CMK (cell line): ENCODE measurements around the gene UNC5A.

Source experiments
- DNase-seq: peaks from one replicate; pipeline ENCODE4 v3.0.0-alpha.2; 2010; ENCODE audit warnings: low read depth

UNC5A gene

GRCh38 chr5:176880366-176881020 is 70.1 kb downstream of the UNC5A start:
- no peak for DNase-seq

DNA sequence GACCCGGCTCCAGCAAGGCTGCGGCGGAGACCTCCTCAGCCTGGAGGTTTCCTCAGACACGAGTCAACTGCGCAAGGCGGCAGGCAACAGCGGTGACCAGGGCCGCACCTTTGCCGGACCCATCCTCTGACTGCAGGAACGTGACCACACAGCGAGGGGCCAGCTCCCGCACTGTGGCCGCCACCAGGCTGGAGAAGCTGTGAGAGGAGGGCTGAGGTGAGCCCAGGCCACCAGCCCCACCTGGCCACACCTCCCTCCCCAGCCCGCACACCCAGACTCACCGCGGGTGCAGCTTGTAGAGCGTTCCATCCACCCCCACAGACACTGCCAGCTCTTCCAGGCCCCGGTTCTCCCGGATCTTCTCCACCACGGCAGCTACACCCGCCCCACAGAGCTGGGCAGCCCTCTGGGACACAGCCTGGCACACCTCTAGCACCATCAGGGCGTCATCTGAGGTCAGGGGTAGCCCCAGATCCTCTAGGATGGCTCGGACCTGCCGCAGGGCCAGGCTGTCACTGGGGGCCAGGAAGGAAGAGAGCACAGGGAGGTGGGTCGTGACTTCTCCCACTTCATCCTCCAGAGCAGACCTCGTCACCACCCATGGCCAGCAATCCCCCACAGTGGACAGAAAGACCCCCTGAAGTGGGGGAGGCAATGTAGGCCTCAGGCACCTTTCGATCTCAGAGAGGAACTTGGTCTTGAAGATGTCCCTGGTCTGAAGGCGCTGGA is 70.8 kb downstream of the UNC5A start:
- no peak for DNase-seq

DNA sequence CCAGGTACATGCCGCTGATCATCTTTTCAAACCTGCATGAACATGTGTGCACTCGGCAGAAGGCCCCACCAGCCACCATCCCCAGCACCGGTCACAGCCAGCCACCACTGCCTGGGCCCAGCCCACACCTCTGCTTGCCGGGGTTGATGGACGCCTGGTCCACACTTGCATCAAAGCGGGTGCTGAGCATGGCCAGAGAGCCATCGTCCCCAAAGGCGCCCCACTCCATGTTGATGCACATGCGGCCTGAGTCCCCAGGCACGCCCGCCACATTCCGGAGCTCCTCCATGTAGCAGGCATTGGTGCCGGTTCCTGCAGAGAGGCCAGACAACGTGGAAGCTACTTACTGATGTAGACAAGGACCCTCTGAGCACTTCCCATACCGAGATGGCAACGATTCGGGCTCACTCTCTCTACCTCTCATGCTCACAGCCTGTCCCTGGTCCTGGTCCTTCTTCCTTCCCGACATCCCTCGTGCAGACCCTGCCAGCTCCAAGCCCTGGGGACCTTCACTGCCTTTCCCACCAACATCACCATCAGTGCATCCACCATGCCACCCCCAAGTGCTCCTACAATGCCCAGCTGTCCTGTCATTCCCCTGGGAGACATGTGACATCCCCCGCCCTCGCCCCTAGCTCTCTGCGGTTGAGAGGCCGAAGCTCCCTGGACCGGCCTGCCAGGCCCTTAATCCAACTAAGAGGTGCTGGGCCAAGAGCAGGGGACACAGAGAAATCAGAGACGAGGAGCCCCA is 71.6 kb downstream of the UNC5A start:
- no peak for DNase-seq

GRCh38 chr5:176882567-176882903 is 72.2 kb downstream of the UNC5A start:
- no peak for DNase-seq

DNA sequence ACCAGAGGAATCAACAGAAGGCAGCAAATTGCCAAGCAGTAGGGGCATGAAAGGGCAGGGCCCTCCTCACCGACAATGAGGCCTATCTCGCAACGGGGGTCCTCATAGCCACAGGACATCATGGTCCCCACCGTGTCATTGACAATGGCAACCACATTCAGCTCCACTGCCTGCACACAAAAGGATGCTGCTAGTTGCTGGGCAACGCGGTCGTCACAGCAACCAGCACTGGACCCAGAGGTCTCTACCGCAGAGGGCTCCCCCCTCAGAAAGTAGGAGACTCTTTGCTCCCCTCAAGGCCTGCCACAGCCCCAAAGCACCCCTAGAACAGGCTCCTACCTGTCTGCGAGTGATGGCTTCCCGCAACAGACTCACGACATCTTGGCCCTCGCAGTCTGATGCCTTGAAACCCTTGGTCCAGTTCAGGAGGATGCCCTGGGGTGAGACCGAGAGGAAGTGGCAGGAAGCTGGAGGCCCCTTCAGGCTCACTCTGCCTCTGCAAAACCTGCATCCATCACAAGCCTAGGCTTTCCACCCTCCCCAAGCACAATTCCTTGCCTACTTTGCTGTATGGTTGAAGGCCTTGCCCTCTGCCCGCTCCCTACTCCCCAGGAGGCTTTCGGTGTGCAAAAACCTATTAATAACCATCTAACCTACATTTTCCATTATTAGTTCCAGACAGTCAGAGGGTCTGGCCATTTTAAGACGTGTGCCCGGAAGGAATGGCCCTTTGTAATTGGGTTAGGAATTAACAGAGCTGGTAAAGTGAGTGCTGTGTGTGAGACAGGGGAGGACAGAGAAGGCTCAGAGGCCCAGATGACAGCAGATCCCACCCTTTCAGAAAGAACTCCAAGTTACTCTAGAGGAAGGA is 73.6 kb downstream of the UNC5A start:
- DNase-seq: no peak

DNA sequence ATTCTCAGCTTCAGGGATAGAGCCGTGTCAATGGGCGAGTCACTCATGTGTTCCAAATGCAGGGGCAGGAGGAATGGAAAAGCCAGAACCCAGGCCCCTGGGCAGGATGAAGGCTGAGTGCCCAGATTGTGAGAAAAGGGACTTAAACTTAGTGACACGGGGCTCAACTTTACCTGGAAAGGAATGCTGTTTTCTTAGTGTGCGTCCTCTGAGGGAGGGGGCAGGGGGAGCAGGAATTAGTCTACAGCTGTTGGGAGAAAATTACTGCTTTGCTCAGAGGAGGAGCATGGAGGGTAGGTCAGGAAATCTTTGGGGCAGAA is 74.2 kb downstream of the UNC5A start:
- DNase-seq: no peak

DNA sequence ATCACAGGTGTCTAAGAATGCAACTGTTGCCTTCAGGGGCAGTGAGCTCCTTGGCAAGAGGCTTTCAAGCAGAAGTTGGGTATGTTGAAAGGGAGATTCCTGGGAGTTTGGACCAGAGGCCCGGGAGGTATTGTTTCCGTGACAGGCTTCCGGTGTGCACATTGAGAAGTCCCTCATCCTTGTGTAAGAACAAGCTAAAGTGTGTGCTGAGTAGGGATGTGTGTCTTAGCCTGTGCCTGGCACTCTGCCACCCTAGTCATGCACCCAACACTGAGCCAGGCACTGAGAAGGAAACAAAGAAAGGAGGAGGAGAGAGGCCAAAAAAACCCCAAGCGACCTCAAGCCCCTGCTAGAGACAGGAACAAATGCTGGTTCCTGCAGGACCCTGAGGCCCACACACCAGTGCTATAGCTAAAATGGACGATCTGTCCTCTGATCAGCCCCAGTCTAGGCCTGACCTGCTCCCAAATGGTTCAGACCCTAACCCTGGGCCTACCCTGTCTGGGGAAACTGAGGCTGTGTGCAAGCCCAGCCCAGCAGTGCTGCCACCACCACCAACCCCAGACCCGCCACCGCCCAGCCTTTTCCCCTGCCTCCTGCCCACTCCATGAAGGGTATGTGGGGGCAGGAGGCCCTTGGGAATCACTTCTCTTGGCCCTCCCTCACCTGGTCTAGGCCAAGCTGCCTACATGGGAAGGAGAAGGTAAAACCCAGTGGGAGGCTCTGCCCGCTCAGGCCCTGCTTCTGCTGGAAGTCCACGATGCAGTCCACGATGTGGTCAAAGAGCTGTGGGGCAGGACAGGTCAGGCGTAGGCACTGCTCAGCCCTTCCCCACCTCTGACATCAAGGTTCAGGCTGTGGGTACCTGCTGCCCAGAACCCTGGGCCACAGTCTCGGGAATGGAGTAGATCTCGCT is 76.2 kb downstream of the UNC5A start:
- DNase-seq: no peak

DNA sequence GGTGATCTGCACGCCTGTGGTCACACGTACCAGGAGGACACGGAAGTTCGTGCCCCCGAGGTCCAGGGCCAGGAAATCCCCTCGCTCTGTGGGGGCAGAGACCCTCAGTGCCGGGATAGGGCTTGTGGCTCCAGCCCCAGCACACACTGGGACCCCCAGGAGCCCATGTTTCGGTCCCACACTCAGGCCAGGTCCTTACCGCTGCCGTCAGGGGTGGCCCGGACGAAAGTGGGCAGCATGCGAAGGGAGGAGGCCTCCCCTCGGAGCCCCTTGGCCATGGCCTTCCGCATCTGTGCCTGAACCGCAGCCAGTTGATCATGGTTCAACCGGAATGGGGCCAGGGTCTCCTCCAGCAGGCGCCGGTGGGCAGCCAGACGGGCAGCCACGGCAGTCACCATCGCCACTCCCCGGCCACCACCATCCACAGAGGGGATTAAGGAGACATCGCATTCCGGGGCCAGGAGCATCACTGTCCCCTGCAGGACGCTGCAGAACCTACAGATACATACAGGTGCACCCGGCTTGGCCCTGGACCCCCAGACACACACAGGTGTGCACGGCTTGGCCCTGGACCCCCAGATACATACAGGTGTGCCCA is 77.0 kb downstream of the UNC5A start:
- no peak for DNase-seq

DNA sequence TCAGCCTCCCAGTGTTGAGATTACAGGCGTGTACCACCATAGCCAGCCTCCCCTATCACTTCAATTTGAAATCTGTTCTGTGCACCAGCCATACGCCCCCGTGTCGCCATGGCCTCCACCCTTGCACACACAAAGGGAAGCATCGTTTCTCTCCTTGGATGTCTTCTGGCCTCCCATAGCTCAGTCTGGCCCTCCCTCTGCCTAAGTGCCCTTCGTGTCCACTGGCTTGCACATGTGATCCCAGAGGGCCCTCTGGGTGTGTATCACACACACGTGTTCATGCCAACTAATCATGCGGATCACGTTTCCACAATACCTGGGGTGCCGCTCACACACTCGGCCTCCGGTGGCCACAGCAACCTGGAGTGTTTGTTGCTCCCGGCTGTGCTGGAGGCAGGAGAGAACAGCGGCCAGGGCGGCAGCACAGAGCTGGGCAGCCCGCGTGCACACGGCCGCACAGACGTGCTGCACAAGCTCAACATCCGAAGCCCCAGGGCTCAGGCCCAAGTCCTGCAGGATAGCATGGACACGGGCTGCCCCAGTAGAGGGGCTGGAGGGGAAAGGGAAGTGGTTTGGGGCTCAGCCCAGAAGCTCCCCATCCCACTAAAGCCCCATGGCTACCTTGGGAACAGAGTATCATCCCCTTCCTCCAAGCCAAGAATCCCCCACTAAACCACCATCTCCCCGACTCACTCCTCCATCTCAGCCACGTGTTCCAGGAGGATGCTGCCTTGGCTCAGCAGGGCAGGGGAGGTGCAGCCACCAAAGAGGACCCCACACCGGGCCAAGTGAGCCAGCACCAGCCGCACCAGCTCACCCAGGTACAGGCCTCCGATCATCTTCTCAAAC is 77.9 kb downstream of the UNC5A start:
- DNase-seq: no peak

- DNase-seq: no peak
These were observed 78.5 kb downstream of the UNC5A start for GRCh38 chr5:176888865-176889165.

DNA sequence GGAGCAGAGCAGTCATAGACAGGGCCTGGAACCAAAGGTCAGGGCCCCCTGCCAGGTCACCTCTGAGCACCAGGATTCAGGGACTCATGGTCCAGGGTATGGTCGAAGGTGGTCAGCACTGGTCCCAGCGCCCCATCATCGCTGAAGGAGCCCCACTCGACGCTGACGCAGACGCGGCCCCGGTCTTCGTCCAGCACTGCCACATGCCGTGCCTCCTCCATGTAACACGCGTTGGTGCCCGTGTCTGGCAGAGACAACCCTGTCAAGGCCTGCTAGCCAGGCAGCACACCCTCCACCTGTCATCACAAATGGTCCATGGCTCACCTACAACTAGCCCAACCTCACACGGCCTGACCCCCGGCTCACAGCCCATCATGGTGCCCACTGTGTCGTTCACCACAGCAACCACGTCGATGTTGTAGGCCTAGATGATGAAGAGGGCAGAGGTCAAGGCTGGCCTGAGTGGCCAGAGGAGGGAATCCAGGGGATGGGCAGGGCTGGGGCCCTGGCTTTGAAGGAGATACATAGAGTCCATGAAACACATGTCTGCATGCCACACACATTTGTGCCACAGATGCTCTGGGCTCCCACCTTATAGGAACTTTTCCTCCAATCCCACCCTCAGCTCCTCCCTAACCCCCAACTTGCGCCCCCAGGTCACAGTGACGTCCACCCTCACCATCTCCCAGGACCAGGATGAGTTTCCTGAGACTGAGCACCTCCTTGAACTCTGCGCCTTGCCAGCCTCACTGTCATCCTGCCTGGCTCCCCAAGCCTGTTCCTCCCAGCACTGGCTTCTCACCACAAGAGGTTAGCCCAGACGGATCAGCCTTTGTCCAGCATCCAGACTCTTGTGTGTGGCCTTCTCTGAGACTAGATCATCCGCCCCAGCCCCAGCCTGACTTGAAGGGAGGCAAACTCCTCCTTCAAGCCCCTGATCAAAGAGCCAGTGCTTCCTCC is 79.2 kb downstream of the UNC5A start:
- no peak for DNase-seq

- DNase-seq: no peak
These were observed 80.3 kb downstream of the UNC5A start for GRCh38 chr5:176890455-176891330.

DNA sequence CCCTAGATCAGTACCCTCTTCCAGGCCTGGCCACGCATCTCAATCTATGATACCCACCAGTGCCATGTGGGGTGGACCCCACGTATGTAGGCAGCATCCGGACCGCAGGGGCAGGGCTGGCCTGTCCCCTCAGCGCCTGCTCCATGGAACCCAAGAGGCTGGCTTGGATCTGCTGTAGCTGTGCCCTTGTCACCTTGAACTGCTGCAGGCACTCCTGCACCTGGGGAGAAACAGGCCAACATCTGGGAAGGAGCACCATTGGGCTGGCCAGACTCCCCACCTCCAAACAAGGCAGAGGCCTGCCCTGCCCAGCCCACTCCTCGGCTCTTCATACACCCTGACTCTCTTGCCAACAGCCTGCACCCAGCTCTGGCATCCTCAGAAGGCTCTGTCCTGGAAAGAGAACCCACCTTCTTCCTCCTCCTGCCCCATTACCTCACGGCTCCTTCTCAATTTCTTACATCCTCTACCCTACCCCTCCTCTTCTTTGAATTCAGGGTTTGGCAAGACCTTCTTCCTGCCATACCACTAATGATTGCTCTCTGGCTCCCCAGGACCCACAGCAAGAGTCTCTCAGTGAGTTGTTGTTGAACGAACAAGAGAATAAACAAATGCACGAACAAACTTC is 81.1 kb downstream of the UNC5A start:
- DNase-seq: no peak

GRCh38 chr5:176892663-176893062 is 82.3 kb downstream of the UNC5A start:
- no peak for DNase-seq

- no peak for DNase-seq
These were observed 83.9 kb downstream of the UNC5A start for GRCh38 chr5:176894298-176894697.

DNA sequence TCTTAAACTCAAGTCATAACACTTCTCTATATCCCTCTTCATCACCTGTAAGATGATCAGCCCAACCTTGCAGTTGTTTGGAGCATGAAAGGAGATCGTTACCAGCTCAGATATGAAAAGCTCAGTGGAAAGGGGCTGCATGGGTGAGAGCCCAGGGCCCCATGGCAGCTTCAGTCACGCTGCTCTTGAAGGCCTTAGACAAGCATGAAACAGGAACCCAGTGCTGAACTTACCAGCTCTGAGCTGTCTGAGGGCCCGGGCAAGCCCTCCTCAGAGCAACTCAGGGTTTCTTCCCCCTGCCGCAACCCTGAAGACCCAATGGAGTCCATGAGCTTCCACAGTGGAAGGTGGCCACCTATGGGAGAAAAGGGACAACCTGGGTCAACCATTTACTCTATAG is 85.5 kb downstream of the UNC5A start:
- no peak for DNase-seq

- DNase-seq: no peak
These were observed 86.9 kb downstream of the UNC5A start for GRCh38 chr5:176897263-176897662.
